Neural progenitor cell (in vitro differentiated cells): ENCODE measurements around the gene SPTBN1. TPM values are rescaled to one million over a fixed set of nuclear protein-coding genes. Genes with fewer than 3 reads are reported as not detected.

Experiments used
- DNase-seq: peaks from one replicate; pipeline ENCODE4 v3.0.0-alpha.2; 2016; ENCODE audit warnings: low spot score
- H2AFZ ChIP-seq: fragments of 200-600 bp; sonication (generic); replicated peaks from 2 replicates; pipeline ENCODE4 v1.6.1; 2016; ENCODE audit warnings: antibody characterized with exemption
- H3F3A ChIP-seq: fragments of 200-600 bp; sonication (generic); 2 replicates; pipeline ENCODE4 v1.6.1; 2016; ENCODE audit warnings: antibody characterized with exemption, low read depth
- H3K27ac ChIP-seq: fragments of 200-600 bp; sonication (generic); 2 replicates; pipeline ENCODE4 v1.5.1; 2016; ENCODE audit warnings: mild to moderate bottlenecking
- H3K27me3 ChIP-seq: fragments of 200-600 bp; sonication (generic); 2 replicates; pipeline ENCODE4 v1.6.1; 2016; ENCODE audit warnings: mild to moderate bottlenecking, moderate library complexity
- H3K36me3 ChIP-seq: fragments of 200-600 bp; sonication (generic); 2 replicates; pipeline ENCODE4 v1.5.1; 2016
- H3K4me1 ChIP-seq: fragments of 200-600 bp; sonication (generic); 2 replicates; pipeline ENCODE4 v1.6.1; 2016; ENCODE audit warnings: mixed run types
- H3K4me2 ChIP-seq: fragments of 200-600 bp; sonication (generic); 2 replicates; pipeline ENCODE4 v1.6.1; 2016
- H3K4me3 ChIP-seq: fragments of 200-600 bp; sonication (generic); 2 replicates; pipeline ENCODE4 v1.5.1; 2016
- H3K79me2 ChIP-seq: fragments of 200-600 bp; sonication (generic); 2 replicates; pipeline ENCODE4 v1.6.1; 2016; ENCODE audit warnings: low read depth
- H3K9ac ChIP-seq: fragments of 200-600 bp; sonication (generic); 2 replicates; pipeline ENCODE4 v1.6.1; 2016
- H3K9me3 ChIP-seq: fragments of 200-600 bp; sonication (generic); 2 replicates; pipeline ENCODE4 v1.5.1; 2016; ENCODE audit warnings: low read depth
- H4K20me1 ChIP-seq: fragments of 200-600 bp; sonication (generic); 2 replicates; pipeline ENCODE4 v1.6.1; 2016; ENCODE audit warnings: low read depth
- H3K27ac Mint-ChIP-seq: 3 replicates; pipeline ENCODE4 v1.8.0; 2021; ENCODE audit warnings: mixed read lengths
- H3K27me3 Mint-ChIP-seq: 2 replicates; pipeline ENCODE4 v1.8.0; 2022; ENCODE audit warnings: low read depth, mild to moderate bottlenecking, inconsistent platforms, moderate library complexity, mixed read lengths; ENCODE audit not compliant: insufficient read depth
- H3K36me3 Mint-ChIP-seq: 3 replicates; pipeline ENCODE4 v1.8.0; 2021; ENCODE audit warnings: mixed read lengths
- H3K4me1 Mint-ChIP-seq: 3 replicates; pipeline ENCODE4 v1.8.0; 2021; ENCODE audit warnings: mixed read lengths
- H3K4me3 Mint-ChIP-seq: 3 replicates; pipeline ENCODE4 v1.8.0; 2021; ENCODE audit warnings: mild to moderate bottlenecking, moderate library complexity, mixed read lengths
- H3K9me3 Mint-ChIP-seq: 3 replicates; pipeline ENCODE4 v1.8.0; 2020; ENCODE audit warnings: mixed read lengths
- EZH2 ChIP-seq: fragments of 200-600 bp; sonication (generic); IDR thresholded peaks from 2 replicates; pipeline ENCODE4 v1.6.1; 2017; ENCODE audit warnings: antibody characterized with exemption, mild to moderate bottlenecking, moderate library complexity
- EZH2phosphoT487 ChIP-seq: fragments of 200-600 bp; sonication (generic); IDR thresholded peaks from 2 replicates; pipeline ENCODE4 v1.6.1; 2017; ENCODE audit warnings: antibody characterized with exemption
- total RNA-seq: library from RNA; depleted of rRNA; stranded (reverse); fragments of >200 nt; gene quantifications from 2 replicates; pipeline ENCODE4 v1.2.3, GENCODE V29; 2015; ENCODE audit warnings: low replicate concordance
- TF ChIP-seq, protein P1 (sequence below): fragments of 200-600 bp; sonication (generic); IDR thresholded peaks from 2 replicates; pipeline ENCODE4 v1.5.1; 2017; ENCODE audit warnings: antibody characterized with exemption, mild to moderate bottlenecking

The SPTBN1 gene
- total RNA-seq, 1 donor from 2014 or later, result 94.2 TPM

- H3K9me3 ChIP-seq, result no peaks in the 10 kb centered on the region
- no peak overlapping the region for H2AFZ ChIP-seq
- H3K27ac Mint-ChIP-seq, result no peak overlapping the region
- no peak overlapping the region for H3K4me3 ChIP-seq
- H3K9ac ChIP-seq, result no peak overlapping the region
- H3K4me1 ChIP-seq, result no peaks in the 10 kb centered on the region
- H3K36me3 Mint-ChIP-seq, result peaks cover 16% of the 10 kb centered on the region
- no peaks in the 10 kb centered on the region for H3K9me3 Mint-ChIP-seq
- TF ChIP-seq, protein P1, sequence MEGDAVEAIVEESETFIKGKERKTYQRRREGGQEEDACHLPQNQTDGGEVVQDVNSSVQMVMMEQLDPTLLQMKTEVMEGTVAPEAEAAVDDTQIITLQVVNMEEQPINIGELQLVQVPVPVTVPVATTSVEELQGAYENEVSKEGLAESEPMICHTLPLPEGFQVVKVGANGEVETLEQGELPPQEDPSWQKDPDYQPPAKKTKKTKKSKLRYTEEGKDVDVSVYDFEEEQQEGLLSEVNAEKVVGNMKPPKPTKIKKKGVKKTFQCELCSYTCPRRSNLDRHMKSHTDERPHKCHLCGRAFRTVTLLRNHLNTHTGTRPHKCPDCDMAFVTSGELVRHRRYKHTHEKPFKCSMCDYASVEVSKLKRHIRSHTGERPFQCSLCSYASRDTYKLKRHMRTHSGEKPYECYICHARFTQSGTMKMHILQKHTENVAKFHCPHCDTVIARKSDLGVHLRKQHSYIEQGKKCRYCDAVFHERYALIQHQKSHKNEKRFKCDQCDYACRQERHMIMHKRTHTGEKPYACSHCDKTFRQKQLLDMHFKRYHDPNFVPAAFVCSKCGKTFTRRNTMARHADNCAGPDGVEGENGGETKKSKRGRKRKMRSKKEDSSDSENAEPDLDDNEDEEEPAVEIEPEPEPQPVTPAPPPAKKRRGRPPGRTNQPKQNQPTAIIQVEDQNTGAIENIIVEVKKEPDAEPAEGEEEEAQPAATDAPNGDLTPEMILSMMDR, result no peak
- TF ChIP-seq EZH2phosphoT487 (no peak), EZH2 (no peak)
- H3F3A ChIP-seq, result no peaks in the 10 kb centered on the region
- H3K36me3 ChIP-seq, result no peaks in the 10 kb centered on the region
- no peaks in the 10 kb centered on the region for H3K4me1 Mint-ChIP-seq
- no peaks in the 10 kb centered on the region for H4K20me1 ChIP-seq
- no peaks in the 10 kb centered on the region for H3K79me2 ChIP-seq
- no peak overlapping the region for H3K4me3 Mint-ChIP-seq
- H3K27me3 ChIP-seq, result no peaks in the 10 kb centered on the region
- no peak overlapping the region for H3K27ac ChIP-seq
- no peaks in the 10 kb centered on the region for H3K27me3 Mint-ChIP-seq
- no peak for DNase-seq
- no peak overlapping the region for H3K4me2 ChIP-seq
Measured at GRCh38 chr2:54671875-54672589, 215.9 kb downstream of the SPTBN1 start.

- no peak overlapping the region for H3K4me2 ChIP-seq
- no peak overlapping the region for H3K27ac Mint-ChIP-seq
Measured at GRCh38 chr2:54672590-54673456, 216.7 kb downstream of the SPTBN1 start.

GRCh38 chr2:54673501-54673998 lies 217.4 kb downstream of the SPTBN1 start:
- no peaks in the 10 kb centered on the region for H3K79me2 ChIP-seq
- H3K36me3 ChIP-seq, result no peaks in the 10 kb centered on the region
- H3K36me3 Mint-ChIP-seq, result peaks cover 8% of the 10 kb centered on the region
- H3F3A ChIP-seq, result no peaks in the 10 kb centered on the region
- H3K4me1 Mint-ChIP-seq, result no peaks in the 10 kb centered on the region
- TF ChIP-seq EZH2 (no peak), EZH2phosphoT487 (no peak)
- TF ChIP-seq, protein P1, result no peak
- H3K9me3 ChIP-seq, result no peaks in the 10 kb centered on the region
- no peak overlapping the region for H3K4me2 ChIP-seq
- no peak overlapping the region for H3K27ac ChIP-seq
- H4K20me1 ChIP-seq, result no peaks in the 10 kb centered on the region
- no peaks in the 10 kb centered on the region for H3K27me3 ChIP-seq
- no peaks in the 10 kb centered on the region for H3K9me3 Mint-ChIP-seq
- no peaks in the 10 kb centered on the region for H3K4me1 ChIP-seq
- no peak overlapping the region for H3K4me3 ChIP-seq
- no peak for DNase-seq
- no peak overlapping the region for H3K9ac ChIP-seq
- H3K4me3 Mint-ChIP-seq, result no peak overlapping the region
- H3K27ac Mint-ChIP-seq, result no peak overlapping the region
- no peak overlapping the region for H2AFZ ChIP-seq
- H3K27me3 Mint-ChIP-seq, result no peaks in the 10 kb centered on the region

More at GRCh38 chr2:54672590-54673456, 216.7 kb downstream of the SPTBN1 start:
- Histone ChIP-seq H3K9me3 (no peaks in the 10 kb centered on the region), H3K27me3 (no peaks in the 10 kb centered on the region), H2AFZ (no peak overlapping the region), H4K20me1 (no peaks in the 10 kb centered on the region), H3K27ac (no peak overlapping the region), H3K4me1 (no peaks in the 10 kb centered on the region), H3K9ac (no peak overlapping the region), H3K79me2 (no peaks in the 10 kb centered on the region), H3K36me3 (no peaks in the 10 kb centered on the region), H3F3A (no peaks in the 10 kb centered on the region), H3K4me3 (no peak overlapping the region)
- no peaks in the 10 kb centered on the region for H3K27me3 Mint-ChIP-seq
- no peaks in the 10 kb centered on the region for H3K9me3 Mint-ChIP-seq
- no peaks in the 10 kb centered on the region for H3K4me1 Mint-ChIP-seq
- peaks cover 13% of the 10 kb centered on the region for H3K36me3 Mint-ChIP-seq
- no peak for TF ChIP-seq EZH2phosphoT487
- TF ChIP-seq, protein P1, result no peak
- no peak for TF ChIP-seq EZH2
- H3K4me3 Mint-ChIP-seq, result no peak overlapping the region
- no peak for DNase-seq
